Stomach (tissue), 9 donors: ENCODE measurements around the gene PRKRIP1. TPM values are rescaled to one million over a fixed set of nuclear protein-coding genes. Genes with fewer than 3 reads are reported as not detected.
"Not testable (repeated sequence)": the region's sequence is repeated elsewhere in the genome, so short reads cannot be mapped to it uniquely, and the experiment has no call there.

Source experiments
- DNase-seq, 2 donors: peaks; one replicate each; pipeline versions ENCODE4 v3.0.0 to v3.0.0-alpha.2; 2013 to 2019
- H3K27ac ChIP-seq, 5 donors: fragments of 200-600 bp in 4 of 5; sonication (generic) in 4 of 5; one replicate each; pipeline ENCODE4 v1.5.1; 2013 to 2019; ENCODE audit warnings: mild to moderate bottlenecking in 1 of 5, moderate library complexity in 1 of 5
- H3K27me3 ChIP-seq, 3 donors: fragments of 200-600 bp; sonication (generic); one replicate each; pipeline ENCODE4 v1.5.1; 2017 to 2019; ENCODE audit warnings: mixed run types in 1 of 3
- H3K36me3 ChIP-seq, 4 donors: fragments of 200-600 bp; sonication (generic); 1 replicate in 3 of 4; 2 replicates in 1 of 4; pipeline ENCODE4 v1.5.1; 2016 to 2019
- H3K4me1 ChIP-seq, 4 donors: fragments of 200-600 bp; sonication (generic); one replicate each; pipeline ENCODE4 v1.5.1; 2016 to 2019
- H3K4me3 ChIP-seq, 4 donors: fragments of 200-600 bp; sonication (generic) in 3 of 4; one replicate each; pipeline ENCODE4 v1.5.1; 2016 to 2019; ENCODE audit warnings: mild to moderate bottlenecking in 1 of 4
- H3K9me3 ChIP-seq, 4 donors: fragments of 200-600 bp; sonication (generic); one replicate each; pipeline ENCODE4 v1.5.1; 2016 to 2019
- CTCF ChIP-seq, 7 experiments: fragments of 450-650 bp in 4 of 7; fragments of 200-600 bp in 3 of 7; sonication (generic) in 3 of 7; IDR thresholded peaks; one replicate each; pipeline ENCODE4 v1.5.1; 2016 to 2019; ENCODE audit warnings: antibody characterized with exemption in 7 of 7, control low read depth in 2 of 7, mild to moderate bottlenecking in 1 of 7
- EP300 ChIP-seq: sonication (generic); formaldehyde crosslinking; IDR thresholded peaks from one replicate; pipeline ENCODE4 v1.6.1; 2017; ENCODE audit warnings: antibody characterized with exemption
- POLR2A ChIP-seq, 4 donors: fragments of 450-650 bp; IDR thresholded peaks; one replicate each; pipeline ENCODE4 v1.6.1; 2016; ENCODE audit warnings: antibody characterized with exemption in 4 of 4, control low read depth in 2 of 4, mild to moderate bottlenecking in 1 of 4, moderate library complexity in 1 of 4
- POLR2AphosphoS5 ChIP-seq, 3 donors: sonication (generic); formaldehyde crosslinking; IDR thresholded peaks; one replicate each; pipeline ENCODE4 v1.6.1; 2016; ENCODE audit warnings: antibody characterized with exemption in 3 of 3
- WGBS, 5 donors: extraction: QIAGEN DNeasy Blood & Tissue Kit in 3 of 5; methylation state at CpG; one replicate each; pipeline versions ENCODE4 v1.1.5 to v1.1.7; 2013 to 2018; 5-methylcytosine and 5-hydroxymethylcytosine counted together
- intact Hi-C: fragments of 100-400 bp; cut with DNase I; formaldehyde crosslinking; loops from one replicate; pipeline ENCODE4 v1.15.1; 2023; ENCODE audit warnings: low total_unique reads
- polyA plus RNA-seq, 3 donors: library from polyadenylated mRNA; stranded (reverse); fragments of 200-250 nt; gene quantifications; one replicate each; pipeline ENCODE4 v1.2.3, GENCODE V29; 2013
- small RNA-seq, 4 donors: library from RNA; depleted of rRNA; stranded (forward); fragments of <200 nt; gene quantifications; one replicate each; pipeline ENCODE3, GENCODE V24; 2016
- total RNA-seq, 5 donors: library from RNA; depleted of rRNA; stranded (reverse); fragments of >200 nt; gene quantifications; one replicate each; pipeline versions ENCODE4 v1.1.0 to v1.2.3, GENCODE V29; 2014 to 2016
- donor health status: healthy with polysubstance abuse.
- donor health status: Bipolar disorder and iron deficiency.
- donor health status: healthy.

Gene PRKRIP1
- total and polyA plus RNA-seq, 8 donors, result 23.5 to 92.7 (median 30.0) TPM

GRCh38 chr7:102473271-102473991 is 77.3 kb downstream of the PRKRIP1 start:
- Histone ChIP-seq H3K4me3 (no peak overlapping the region), H3K27me3 (no peaks in the 10 kb centered on the region), H3K36me3 (peaks cover 17 to 69% (median 59%) of the 10 kb centered on the region in 4 donors), H3K27ac (peak overlapping the region in 1 of 5 donors; percentile 3), H3K9me3 (no peaks in the 10 kb centered on the region), H3K4me1 (peaks cover 0 to 30% (median 20%) of the 10 kb centered on the region in 4 donors)
- no peak for TF ChIP-seq EP300
- no peak for TF ChIP-seq CTCF (IDR thresholded peaks at IDR 0.05)
- TF ChIP-seq POLR2AphosphoS5 (IDR thresholded peaks at IDR 0.05), result no peak
- no peak for TF ChIP-seq POLR2A (IDR thresholded peaks at IDR 0.05)
- intact Hi-C loops, result no loop called here
- no peak for DNase-seq
- 78 to 85% (median 84%) methylated on average over 19 to 23 of the region's 23 CpGs for WGBS, 5 donors

- H3K27me3 ChIP-seq, intact Hi-C loops, H3K4me3 ChIP-seq, H3K9me3 ChIP-seq, DNase-seq: not testable (repeated sequence)
- Histone ChIP-seq H3K27ac (peak overlapping the region in 1 of 5 donors; percentile 3), H3K4me1 (peaks cover 0 to 24% (median 20%) of the 10 kb centered on the region in 4 donors), H3K36me3 (peaks cover 17 to 62% (median 52%) of the 10 kb centered on the region in 4 donors)
- 84 to 100% (median 90%) methylated on average over 1 to 9 of the region's 14 CpGs for WGBS, 5 donors
Measured at GRCh38 chr7:102474116-102474515, 78.0 kb downstream of the PRKRIP1 start.

- H3K9me3 ChIP-seq, DNase-seq, H3K27me3 ChIP-seq, intact Hi-C loops, H3K27ac ChIP-seq, H3K4me3 ChIP-seq: not testable (repeated sequence)
- Histone ChIP-seq H3K4me1 (peaks cover 0 to 19% (median 15%) of the 10 kb centered on the region in 4 donors), H3K36me3 (peaks cover 17 to 54% (median 45%) of the 10 kb centered on the region in 4 donors)
- 72 to 90% (median 77%) methylated on average over 2 to 9 of the region's 19 CpGs for WGBS, 5 donors
Measured at GRCh38 chr7:102474736-102475435, 78.7 kb downstream of the PRKRIP1 start.

Small RNA genes within 50 kb of the gene (small RNA-seq; reads per million reads assigned to genes)
- 0 reads per million in 4 donors for gene AC091390.4
- 0 reads per million in 4 donors for gene MIR548O

Other genes with a start within 250 kb of the PRKRIP1 start
- 10 to 100 TPM in 1 of 5 donors, 1 to 10 TPM in 2, under 1 TPM in 1, not detected in 1; 0.37 to 11.1 (median 6.5) TPM for gene SH2B2, start 109.5 kb upstream of the PRKRIP1 start, total RNA-seq
- gene SH2B2, start 109.5 kb upstream of the PRKRIP1 start, polyA plus RNA-seq, result 1 to 10 TPM; 2.3 to 2.7 (median 2.6) TPM
- not detected for gene SPDYE6, start 39.9 kb upstream of the PRKRIP1 start, total RNA-seq
- gene SPDYE6, start 39.9 kb upstream of the PRKRIP1 start, polyA plus RNA-seq, result not detected
- 10 to 100 TPM in 1 of 5 donors, 1 to 10 TPM in 2, under 1 TPM in 1, not detected in 1; 0.58 to 44.3 (median 9.1) TPM for gene ORAI2, start 37.2 kb downstream of the PRKRIP1 start, total RNA-seq
- gene ORAI2, start 37.2 kb downstream of the PRKRIP1 start, polyA plus RNA-seq, result 1 to 10 TPM; 1.9 to 8.0 (median 5.7) TPM
- 10 to 100 TPM in 1 of 5 donors, 1 to 10 TPM in 4; 1.2 to 27.4 (median 7.5) TPM for gene ALKBH4, start 68.5 kb downstream of the PRKRIP1 start, total RNA-seq
- 1 to 10 TPM; 8.7 to 9.5 (median 9.2) TPM for gene ALKBH4, start 68.5 kb downstream of the PRKRIP1 start, polyA plus RNA-seq
- gene LRWD1, start 68.6 kb downstream of the PRKRIP1 start, total RNA-seq, result 100 to 1,000 TPM in 1 of 5 donors, 10 to 100 TPM in 3, 1 to 10 TPM in 1; 4.5 to 238 (median 14.7) TPM
- 10 to 100 TPM in 2 of 3 donors, 1 to 10 TPM in 1; 9.1 to 12.7 (median 11.4) TPM for gene LRWD1, start 68.6 kb downstream of the PRKRIP1 start, polyA plus RNA-seq
- gene POLR2J, start 82.6 kb downstream of the PRKRIP1 start, total RNA-seq, result 1 to 10 TPM; 1.2 to 8.1 (median 5.7) TPM
- 100 to 1,000 TPM; 100 to 152 (median 141) TPM for gene POLR2J, start 82.6 kb downstream of the PRKRIP1 start, polyA plus RNA-seq
- gene RASA4B, start 121.4 kb downstream of the PRKRIP1 start, total RNA-seq, result 10 to 100 TPM in 4 of 5 donors, 1 to 10 TPM in 1; 8.6 to 28.6 (median 13.0) TPM
- 10 to 100 TPM in 2 of 3 donors, 1 to 10 TPM in 1; 9.3 to 35.9 (median 23.2) TPM for gene RASA4B, start 121.4 kb downstream of the PRKRIP1 start, polyA plus RNA-seq
- 10 to 100 TPM in 3 of 5 donors, under 1 TPM in 1, not detected in 1; 0.89 to 37.3 (median 11.3) TPM for gene UPK3BL2, start 147.3 kb downstream of the PRKRIP1 start, total RNA-seq
- gene UPK3BL2, start 147.3 kb downstream of the PRKRIP1 start, polyA plus RNA-seq, result 10 to 100 TPM in 1 of 3 donors, not detected in 2; 15.5 TPM
- gene SPDYE2, start 154.9 kb downstream of the PRKRIP1 start, total RNA-seq, result not detected
- not detected for gene SPDYE2, start 154.9 kb downstream of the PRKRIP1 start, polyA plus RNA-seq
- 10 to 100 TPM; 13.8 to 84.3 (median 33.8) TPM for gene POLR2J3, start 176.2 kb downstream of the PRKRIP1 start, total RNA-seq
- gene POLR2J3, start 176.2 kb downstream of the PRKRIP1 start, polyA plus RNA-seq, result 10 to 100 TPM in 2 of 3 donors, 1 to 10 TPM in 1; 6.9 to 40.8 (median 33.0) TPM
- gene RASA4, start 220.4 kb downstream of the PRKRIP1 start, total RNA-seq, result 10 to 100 TPM in 4 of 5 donors, 1 to 10 TPM in 1; 7.6 to 57.2 (median 17.4) TPM
- 10 to 100 TPM; 11.5 to 17.4 (median 13.1) TPM for gene RASA4, start 220.4 kb downstream of the PRKRIP1 start, polyA plus RNA-seq
- gene UPK3BL1, start 246.4 kb downstream of the PRKRIP1 start, total RNA-seq, result 10 to 100 TPM in 3 of 5 donors, 1 to 10 TPM in 2; 5.5 to 28.3 (median 20.4) TPM
- 10 to 100 TPM; 20.2 to 80.7 (median 29.0) TPM for gene UPK3BL1, start 246.4 kb downstream of the PRKRIP1 start, polyA plus RNA-seq